Right lung (tissue), 5 donors: Measurements from ENCODE around the gene BRME1. TPM values are rescaled to one million over a fixed set of nuclear protein-coding genes. Genes with fewer than 3 reads are reported as not detected.

Experiments used
- DNase-seq, 2 donors: peaks; one replicate each; pipeline ENCODE4 v3.0.0-alpha.2; 2013
- polyA plus RNA-seq, 5 donors: library from polyadenylated mRNA; unstranded; fragments of 120-200 nt; gene quantifications; one replicate each; pipeline versions ENCODE4 v1.2.1 to v1.2.3, GENCODE V29; 2013; ENCODE audit warnings: inconsistent platforms in 1 of 5, low replicate concordance in 1 of 5; ENCODE audit not compliant: insufficient read length in 5 of 5, insufficient read depth in 1 of 5

Gene BRME1
- polyA plus RNA-seq, 5 donors, result 6.5 to 9.8 (median 7.7) TPM

DNA sequence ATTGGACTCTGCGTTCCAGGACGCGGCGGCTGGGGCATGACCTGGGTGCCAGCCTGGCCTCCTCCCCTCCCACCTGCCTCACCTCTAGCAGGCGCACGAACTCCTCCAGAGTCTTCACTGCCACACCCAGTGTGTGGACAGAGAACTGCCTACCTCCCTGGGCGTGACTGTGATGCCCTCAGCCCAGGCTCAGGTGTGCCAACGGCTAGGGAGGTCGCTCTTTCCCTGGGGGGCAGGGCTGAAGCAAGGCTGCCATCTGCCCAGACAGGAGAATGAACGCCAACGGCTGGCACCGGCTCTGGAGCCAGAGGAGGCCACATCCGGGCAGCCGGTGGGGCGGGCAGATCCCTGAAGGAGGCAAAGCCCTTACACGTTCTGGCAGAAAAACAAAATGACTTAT lies 17.6 kb downstream of the BRME1 start:
- no peak for DNase-seq

DNA sequence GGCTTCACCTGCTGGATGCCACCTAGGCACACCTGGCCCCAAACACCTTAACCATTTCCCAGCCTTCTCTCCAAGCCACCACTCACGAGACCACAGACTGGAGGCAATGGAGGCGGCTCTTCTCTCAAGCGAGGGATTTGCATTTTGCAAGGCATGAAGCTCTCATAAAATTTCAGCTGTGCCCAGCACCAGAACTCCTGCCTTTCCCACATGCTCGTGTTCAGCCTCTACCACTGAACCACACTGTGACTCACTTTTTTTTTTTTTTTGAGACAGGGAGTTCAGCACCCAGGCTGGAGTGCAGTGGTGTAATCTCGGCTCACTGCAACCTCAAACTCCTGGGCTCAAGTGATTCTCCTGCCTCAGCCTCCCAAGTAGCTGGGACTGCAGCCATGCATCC lies 18.4 kb downstream of the BRME1 start:
- DNase-seq, result no peak

DNA sequence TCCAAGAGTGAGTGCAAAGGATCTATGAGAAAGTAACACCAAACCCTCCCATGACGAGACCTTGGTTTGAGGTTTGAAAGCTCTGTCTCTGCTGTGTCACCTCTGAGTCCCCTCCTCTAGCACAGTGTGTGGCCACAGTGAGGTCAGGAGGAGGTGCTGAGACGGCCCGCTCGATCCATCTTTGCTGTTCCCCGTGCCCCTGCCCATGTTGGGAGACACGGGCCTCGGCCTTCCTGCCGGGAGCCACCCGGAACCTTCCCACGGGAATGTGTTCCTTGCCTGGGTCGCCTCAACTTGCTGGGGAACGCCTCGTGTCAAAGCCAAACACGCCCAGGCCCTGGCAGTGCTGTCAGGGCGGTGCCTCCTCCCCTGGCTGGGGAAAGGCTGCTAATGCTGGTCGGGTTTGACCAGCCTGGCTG lies 18.9 kb downstream of the BRME1 start:
- no peak for DNase-seq

DNA sequence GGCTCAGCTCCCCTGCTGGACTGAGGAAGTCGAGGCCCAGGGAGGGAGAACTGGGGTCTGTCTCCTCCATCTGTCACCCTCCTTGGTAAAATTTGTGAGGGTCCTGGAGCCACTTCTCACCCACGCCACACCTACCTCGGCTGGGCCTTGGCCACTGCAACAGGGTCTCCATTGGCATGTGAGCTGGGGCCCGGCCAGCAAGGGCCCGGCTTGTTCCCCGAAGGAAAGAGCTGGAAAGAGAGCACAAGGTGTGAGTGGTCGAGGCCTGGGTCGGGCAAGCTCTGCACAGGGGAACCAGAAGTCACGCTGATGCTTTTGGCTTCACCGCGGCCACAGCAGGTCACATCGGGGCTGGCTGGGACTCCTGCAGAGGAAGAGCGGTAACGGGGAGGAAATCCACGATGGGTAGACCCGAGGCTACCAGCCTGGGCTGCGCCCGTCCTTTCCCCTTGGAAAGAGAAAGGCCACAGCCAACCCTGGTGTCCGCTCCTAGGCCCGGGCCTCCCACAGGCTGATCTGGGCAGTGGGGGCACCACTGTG lies 20.0 kb downstream of the BRME1 start:
- DNase-seq, result no peak

DNA sequence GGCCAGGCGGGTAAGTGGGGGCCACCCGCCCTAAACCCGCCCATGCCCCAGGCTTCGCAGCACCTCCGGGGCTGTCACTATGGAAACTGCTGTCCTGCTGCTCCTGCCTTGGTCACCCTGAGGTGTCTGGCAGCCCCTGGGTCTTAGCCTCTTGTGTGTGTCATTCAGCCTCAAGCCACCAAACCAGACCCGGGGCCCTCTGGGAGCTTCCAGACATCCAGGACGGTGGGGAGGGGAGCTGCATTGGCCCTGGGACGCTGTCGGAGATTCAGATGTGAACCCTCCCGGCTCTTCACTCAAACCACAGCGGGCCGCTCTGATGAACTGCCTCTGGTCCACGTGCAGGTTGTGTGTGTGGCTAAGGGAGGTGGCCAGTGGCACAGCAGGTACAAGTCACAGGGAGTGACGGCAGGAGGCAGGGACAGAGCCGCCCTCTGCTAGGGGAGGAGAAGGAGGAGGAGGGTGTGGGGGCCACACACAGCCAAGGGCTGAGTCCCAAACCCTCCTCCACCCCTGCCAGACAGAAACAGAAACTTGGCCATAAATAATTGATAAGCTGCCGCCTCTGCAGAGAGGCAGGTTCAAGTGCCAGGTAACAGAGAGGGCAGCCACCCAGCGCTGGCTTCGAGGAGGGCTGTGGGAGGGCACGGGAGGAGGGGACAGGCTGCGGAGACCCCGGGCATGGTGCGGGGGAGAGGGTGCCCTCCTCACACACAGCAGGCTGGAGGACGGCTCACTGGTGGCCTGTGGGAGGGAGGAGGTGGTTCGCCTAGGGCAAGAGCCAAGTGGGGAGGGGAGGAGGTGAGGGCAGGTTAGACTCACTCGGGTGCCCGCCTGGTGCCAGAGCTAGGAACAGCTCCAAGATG lies 21.0 kb downstream of the BRME1 start:
- no peak for DNase-seq

DNA sequence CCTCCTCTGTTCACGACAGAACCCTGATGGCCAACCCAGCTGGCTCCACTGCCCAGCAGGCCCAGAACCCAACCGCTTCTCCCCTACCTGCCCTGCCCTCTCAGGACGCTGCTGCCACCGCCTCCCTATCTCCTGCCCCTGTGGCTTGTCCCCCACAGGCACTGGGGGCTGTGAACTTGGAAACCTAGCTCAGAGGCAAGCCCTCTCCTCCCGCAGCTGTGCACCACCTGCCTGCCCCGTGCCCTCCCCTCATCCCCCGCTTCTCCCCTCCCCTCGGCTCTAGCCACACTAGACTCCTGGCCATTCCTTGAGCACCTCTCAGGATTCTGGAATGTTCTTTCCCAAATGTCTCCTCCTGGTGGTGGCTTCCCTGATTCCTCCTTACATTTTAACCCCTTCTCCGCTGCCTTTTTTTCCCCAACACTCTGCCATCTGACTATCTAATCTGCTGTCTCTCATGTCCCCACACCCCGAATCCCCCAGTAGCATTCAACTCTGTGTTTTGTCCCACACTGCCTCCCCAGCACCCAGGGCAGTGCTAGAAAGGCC lies 22.3 kb downstream of the BRME1 start:
- no peak for DNase-seq

DNA sequence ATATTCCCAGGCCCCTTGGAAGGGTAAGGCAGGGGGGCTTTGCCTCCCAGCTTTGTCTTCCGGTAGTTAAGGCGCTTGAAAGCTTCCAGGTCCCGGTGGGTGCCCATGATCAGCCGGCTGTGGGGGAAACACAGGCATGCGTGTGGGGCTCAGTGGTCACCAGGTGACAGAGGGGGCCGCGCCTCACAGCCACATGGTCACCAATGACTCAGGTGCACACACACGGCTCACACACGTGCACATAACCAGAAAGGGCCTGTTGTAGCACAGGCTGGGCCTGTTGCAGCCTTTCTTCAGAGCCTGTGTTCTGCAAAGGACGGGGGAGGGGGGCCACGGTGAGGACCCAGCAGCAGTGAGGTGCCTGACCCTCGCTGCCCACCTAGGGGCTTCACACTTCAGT lies 23.1 kb downstream of the BRME1 start:
- DNase-seq, result no peak

DNA sequence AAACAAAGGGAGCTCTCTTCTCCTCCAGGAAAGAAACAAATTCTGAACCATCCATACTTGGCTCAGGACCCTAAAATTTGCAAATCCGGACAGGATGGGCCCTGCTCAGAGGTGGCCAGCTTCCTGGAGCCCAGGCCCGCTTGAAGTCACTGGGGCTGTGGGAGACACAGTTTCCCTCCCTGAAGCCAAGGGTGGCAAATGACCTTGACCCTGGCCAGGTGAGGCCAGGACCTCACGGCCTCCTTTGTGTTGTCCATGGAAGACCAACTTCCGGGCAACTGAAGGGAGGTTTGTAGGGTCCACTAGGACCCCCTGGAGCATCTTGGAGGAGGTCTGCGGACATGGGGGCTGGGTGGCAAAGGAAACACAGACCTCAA lies 23.5 kb downstream of the BRME1 start:
- DNase-seq, result no peak

DNA sequence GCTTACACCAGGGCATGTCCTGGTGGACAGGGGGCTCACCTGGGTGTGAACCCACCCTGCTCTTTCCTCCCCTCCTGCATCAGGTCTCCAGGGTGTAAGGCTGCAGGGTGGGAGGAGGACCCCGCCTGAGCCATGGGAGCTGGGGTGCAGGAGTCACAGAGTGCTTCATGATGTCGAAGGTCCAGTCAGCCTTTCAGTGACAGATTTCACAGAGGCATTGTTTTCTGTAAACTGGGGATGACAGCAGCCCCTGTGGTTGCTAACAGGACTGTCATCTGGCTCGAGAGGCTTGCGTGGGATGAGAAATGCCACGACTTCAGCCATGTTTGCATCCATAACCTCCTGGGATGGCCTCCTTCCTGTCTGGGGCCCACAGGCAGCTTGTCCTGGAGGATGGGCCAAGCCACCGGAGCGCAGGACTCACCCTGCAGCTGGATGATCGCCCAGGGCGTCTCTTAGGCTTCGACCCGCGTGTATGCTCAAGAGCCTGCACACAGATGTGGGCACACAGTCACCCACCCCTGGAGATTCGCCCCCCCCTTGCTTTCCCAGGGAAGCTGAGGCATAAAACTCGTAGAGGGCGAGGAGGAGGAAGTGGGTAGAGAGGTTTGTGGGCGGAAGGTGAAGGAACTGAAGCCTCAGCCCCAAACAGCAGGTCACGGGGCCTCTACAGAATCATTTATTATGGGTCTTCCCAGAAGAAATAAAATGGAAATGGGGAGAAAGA lies 24.1 kb downstream of the BRME1 start:
- DNase-seq, result no peak

DNA sequence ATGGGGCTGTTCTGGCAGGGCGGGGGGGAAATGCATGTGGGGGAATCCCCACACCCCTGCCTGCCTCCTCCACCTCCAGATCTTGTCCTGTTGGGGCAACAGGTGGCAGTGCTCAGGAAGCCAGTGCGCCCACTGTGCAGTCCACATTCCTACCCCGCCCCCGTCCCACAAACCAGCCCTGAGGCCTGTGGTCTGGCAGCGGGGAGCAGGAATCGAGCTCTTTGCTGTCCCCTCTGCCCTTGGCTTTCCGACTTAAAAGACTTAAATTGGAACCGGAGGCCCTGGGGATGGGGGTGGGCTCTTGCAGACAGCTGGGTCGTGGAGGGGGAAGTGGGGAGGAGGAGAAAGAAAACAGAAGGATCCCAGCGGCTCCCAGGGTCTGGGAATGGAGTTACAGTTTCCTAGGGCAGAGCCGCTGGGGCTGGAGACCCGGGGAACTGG lies 24.6 kb downstream of the BRME1 start:
- DNase-seq, result no peak

DNA sequence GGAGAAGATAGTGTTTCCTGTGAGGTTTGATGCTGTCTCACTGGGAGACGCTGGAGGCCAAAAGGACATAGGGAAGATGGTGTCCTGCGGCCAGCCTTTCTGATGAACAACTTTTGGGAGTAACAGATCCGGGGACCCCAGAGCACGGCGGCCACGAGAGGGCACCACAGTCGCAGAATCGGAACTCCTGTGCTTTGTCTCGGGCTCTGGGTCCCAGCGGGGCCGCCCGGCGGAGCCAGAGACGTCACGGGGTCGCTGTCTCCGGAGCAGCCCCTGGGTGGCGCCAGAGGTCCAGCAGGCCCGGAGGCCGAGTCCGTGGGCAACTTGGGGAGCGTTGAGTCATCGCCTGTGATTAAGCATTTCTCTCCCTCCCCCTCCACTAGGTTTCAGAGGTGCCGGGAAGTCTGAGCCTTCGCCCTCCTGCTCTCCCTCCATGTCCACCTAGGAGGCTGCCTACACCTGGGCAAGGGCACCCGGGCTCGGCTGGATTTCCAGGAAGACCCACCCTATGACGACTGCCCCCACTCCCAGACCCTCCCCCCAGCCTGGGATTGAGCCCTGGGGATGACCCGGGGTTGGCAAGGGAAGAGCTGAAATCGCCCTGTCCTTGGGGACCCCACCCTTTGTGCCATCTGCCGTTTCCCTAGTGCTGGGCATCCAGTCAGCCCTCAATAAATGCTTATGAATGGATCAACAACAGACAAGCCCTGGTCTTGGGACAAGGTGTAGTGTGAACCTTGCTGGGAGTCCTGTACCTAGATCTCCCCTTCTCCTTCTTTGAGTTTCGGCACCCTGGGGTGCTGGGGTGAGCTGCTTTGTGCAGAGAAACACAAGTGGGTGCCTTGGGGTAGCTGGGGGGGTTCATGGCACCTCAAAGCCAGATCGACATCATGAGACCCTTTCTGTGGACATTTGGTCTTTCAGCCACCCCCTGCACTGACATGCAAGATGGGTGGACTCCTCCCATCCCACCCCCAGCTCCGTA lies 25.6 kb downstream of the BRME1 start:
- DNase-seq, result peak; percentile 91 to 94

DNA sequence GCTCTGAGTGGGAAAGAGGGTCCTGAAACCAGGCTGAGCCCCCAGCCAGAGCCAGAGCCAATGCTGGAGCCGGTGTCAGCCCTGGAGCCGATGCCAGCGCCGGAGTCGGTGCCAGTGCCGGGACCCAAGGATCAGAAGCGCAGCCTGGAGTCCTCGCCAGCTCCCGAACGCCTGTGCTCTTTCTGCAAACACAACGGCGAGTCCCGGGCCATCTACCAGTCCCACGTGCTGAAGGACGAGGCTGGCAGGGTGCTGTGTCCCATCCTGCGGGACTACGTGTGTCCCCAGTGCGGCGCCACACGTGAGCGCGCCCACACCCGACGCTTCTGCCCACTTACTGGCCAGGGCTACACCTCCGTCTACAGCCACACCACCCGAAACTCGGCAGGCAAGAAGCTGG lies 28.6 kb downstream of the BRME1 start:
- no peak for DNase-seq

DNA sequence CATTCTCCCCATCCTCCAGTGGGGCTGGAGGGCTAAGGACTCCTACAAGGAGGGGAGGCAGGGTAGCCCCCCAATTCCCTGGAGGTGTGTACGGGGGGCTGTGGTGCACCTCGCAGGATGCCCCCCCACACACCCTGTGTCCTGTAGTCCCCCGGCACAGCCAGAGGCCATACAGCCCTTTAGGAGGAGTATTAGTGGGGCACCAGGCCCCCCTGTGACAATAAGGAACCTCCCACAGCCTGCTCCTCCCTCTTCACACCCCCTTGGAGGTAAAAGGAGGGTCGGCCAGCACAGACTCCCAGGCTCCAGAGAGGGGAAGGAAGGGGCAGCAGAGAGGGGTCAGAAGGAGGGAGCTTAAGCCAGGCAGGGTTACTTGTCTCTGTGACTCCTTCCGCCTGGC lies 29.1 kb downstream of the BRME1 start, which contains the start of gene NANOS3:
Gene NANOS3, plus strand, starts transcription at position 301 of the 400 bp plus-strand sequence. CDS start 115 bp downstream, outside the sequence.
- DNase-seq, result no peak

DNA sequence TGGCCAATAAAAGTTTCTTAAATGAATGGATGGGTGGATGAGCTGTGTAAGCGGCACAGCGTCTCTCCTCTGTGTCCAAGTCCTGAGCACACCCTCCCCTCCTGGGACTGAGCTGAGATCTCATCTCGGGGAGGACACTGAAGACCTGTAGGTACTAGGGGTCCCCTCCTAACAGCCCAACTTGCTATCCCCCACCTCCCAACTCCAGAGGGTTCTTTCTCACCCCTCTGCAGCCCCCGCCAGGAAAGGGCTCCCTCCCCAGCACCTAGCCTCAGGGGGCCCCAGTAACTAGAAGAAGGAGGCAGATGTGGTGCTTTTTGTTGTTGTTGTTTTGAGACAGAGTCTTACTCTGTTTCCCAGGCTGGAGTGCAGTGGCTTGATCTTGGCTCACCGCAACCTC lies 30.1 kb downstream of the BRME1 start:
- no peak for DNase-seq

DNA sequence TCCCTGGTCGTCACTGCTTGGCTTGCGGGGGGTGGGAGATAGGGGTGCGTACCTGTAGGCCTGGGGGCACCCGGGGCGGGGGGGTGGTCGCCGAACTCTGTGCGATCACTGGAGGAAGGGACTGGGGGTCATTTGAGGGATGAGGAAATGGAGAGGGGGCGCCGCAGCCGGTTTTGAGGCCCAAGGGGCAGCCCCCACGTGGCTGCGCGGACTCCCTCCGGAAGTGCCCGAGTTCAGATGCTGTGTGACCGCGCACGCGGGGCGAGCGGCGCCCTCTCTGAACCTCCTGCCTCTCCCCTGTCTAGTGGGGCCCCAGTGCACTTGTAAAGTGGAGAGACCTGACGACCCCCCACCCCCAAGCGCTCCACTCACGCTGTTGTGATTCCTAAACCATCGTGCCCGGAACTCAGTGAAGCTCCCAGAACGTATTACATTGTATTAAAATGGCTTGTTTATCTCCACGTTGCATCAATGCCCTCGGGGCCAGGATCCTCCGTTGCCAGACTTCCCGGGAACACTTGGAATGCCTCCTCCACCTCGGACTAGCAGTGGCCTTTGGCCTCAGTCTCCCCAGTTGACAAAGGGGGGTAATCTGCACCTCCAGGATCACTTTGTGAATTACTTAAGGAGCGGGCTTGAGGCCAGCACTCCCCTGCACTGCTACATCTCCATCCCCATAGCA lies 31.9 kb downstream of the BRME1 start:
- no peak for DNase-seq

DNA sequence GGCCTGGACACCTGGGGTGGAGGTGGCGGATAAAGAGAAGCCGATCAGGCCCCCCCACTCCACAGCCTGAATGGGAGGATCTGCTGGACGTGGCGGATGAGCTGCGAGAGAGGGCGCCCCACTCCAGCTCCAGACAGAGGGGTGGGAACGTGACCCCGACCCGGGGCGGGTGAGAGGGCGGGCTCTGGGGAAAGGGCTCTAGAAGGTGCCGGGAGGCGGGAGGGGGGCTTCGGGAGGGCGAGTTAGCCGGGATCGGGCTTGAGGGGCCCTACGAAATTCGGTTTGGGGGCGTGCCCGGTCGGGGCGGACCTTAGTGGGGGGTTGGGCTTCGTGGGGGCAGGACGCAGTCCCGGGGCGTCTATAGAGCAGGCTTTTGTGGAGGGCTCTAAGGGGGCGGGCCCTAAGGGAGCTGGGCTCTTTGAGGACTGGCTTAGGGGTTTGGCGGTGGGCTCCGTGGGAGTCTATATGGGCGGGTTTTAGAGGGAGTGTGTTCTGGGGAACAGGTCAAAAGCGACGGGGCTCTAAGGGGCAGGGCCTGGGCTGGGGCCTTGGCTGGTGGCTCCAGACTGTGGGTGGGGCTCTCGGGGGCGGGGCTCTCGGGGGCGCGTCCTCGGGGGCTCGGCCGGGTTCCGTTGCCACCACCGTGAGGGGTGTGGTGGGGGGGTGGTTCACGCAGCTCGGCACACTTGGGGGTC lies 33.1 kb downstream of the BRME1 start:
- DNase-seq, result no peak

DNA sequence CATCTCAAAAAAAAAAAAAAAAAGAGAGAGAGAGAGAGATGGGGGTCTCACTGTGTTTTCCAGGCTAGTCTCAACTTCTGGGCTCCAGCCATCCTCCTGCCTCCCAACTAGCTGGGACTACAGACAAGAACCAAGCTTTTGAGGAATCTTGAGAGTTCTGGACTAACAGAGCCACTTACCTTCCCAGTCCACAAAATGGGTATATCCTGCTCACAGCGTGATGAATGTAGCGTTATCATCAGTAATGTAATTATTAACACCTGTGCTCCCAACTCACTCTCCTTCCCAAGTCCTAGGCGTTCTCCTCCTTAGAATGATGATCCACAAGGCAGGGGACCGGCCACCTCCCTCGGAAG lies 33.6 kb downstream of the BRME1 start:
- no peak for DNase-seq

DNA sequence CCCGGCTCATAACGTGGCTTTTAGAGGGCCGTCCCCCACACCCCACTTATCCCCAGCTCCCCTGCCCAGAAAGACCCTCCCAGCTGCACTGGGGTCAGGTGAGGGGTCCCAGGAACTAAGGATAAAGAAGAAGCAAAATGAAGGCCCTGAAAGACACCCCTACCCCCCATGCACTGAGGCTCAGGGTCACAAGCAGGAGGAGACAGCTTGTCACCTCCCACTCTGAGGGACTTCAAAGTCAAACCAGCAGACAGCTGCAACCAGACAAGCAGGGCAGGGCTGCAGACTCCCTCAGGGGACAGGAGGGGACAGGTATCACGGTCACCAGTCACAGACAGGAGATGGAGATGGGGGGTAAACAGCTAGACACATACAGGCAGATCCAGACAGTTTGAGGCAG lies 35.0 kb downstream of the BRME1 start:
- no peak for DNase-seq

DNA sequence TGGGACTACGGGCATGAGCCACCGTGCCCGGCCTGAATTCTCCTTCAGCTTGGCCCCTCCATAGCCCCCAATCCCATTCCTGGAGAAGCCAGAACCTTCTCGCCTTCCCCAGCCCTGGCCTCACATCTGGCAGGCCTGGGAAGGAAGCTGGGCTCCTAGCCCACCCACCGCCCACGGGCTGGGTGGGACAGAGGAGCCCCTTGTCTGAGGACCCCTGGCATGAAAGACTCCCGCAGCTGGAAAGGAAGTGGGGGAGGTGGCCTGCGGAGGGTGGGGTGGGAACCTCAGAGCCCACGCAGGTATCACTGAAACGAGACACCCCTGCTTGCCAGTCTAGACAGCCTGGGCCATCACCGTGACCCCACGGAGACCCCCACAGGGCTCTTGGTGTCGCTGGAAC lies 36.6 kb downstream of the BRME1 start:
- no peak for DNase-seq

DNA sequence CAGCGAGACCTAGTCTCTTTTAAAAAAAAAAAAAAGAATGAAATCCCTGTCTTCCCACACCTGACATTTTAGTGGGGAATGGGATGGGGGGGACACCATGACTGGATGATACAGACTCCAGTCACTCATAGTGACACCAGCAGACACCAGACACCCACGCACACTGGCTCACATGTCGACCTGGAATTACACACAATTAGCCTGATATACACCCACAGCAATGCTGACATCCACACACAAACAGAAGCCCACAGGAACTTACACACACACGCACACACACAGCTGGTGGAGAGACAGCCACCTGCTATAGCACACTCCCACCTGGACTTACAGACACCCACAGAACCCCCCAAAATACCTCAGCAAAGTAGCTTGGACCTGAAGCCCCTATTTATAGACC lies 37.3 kb downstream of the BRME1 start:
- no peak for DNase-seq
